T-cell (primary cell): ENCODE results near the gene SESN1. TPM values are rescaled to one million over a fixed set of nuclear protein-coding genes. Genes with fewer than 3 reads are reported as not detected.
"Not testable (repeated sequence)": the region's sequence is repeated elsewhere in the genome, so short reads cannot be mapped to it uniquely, and the experiment has no call there.

Experiments
- ATAC-seq, 4 experiments: fragments of 200-7000 bp in 3 of 4; fragments of 150-1000 bp in 1 of 4; cut with Tn5 transposase; replicated peaks in 1 of 4; 1 replicate in 3 of 4; 2 replicates in 1 of 4; pipeline ENCODE4 v1.10.0; 2021; ENCODE audit warnings: moderate library complexity in 3 of 4, mild to moderate bottlenecking in 2 of 4, moderate number of reproducible peaks in 1 of 4
- CTCF ChIA-PET, 2 donors: fragments of 300-600 bp; sonication (Branson Sonifier 250); formaldehyde crosslinking; loops; one replicate each; lab custom pipeline; 2022; ENCODE audit warnings: antibody characterized with exemption in 2 of 2; lab: Charles Lee
- POLR2A ChIA-PET, 2 donors: fragments of 300-600 bp; sonication (Branson Sonifier 250); formaldehyde crosslinking; loops; one replicate each; lab custom pipeline; 2022; ENCODE audit warnings: antibody characterized with exemption in 2 of 2; lab: Charles Lee
- DNase-seq, 35 experiments: peaks; one replicate each; pipeline versions ENCODE4 v3.0.0 to v3.0.0-alpha.2; 2013 to 2023
- H3K27ac ChIP-seq: one replicate; pipeline ENCODE4 v1.5.1; 2013; ENCODE audit warnings: low read length
- H3K27me3 ChIP-seq, 2 experiments: replicated peaks in 1 of 2; 1 replicate in 1 of 2; 2 replicates in 1 of 2; pipeline versions ENCODE4 v1.6.1 to v1.7.0; 2013; ENCODE audit warnings: low read length in 1 of 2, mixed read lengths in 1 of 2; ENCODE audit not compliant: control insufficient read depth in 2 of 2, insufficient read depth in 2 of 2; ENCODE audit errors: extremely low read depth in 1 of 2
- H3K36me3 ChIP-seq, 2 donors: 1 replicate in 1 of 2; 2 replicates in 1 of 2; pipeline versions ENCODE4 v1.6.1 to v1.7.0; 2013; ENCODE audit warnings: low read length in 1 of 2; ENCODE audit not compliant: control insufficient read depth in 2 of 2, insufficient read depth in 1 of 2; ENCODE audit errors: extremely low read depth in 1 of 2
- H3K4me1 ChIP-seq, 2 experiments: 1 replicate in 1 of 2; 2 replicates in 1 of 2; pipeline versions ENCODE4 v1.6.1 to v1.7.0; 2013; ENCODE audit warnings: low read length in 2 of 2, mixed read lengths in 1 of 2; ENCODE audit not compliant: insufficient read depth in 2 of 2, control insufficient read depth in 1 of 2; ENCODE audit errors: extremely low read depth in 1 of 2
- H3K4me3 ChIP-seq, 2 donors: 1 replicate in 1 of 2; 2 replicates in 1 of 2; pipeline versions ENCODE4 v1.5.1 to v1.7.0; 2013; ENCODE audit warnings: mild to moderate bottlenecking in 2 of 2, low read length in 1 of 2, moderate library complexity in 1 of 2; ENCODE audit not compliant: control insufficient read depth in 1 of 2; ENCODE audit errors: extremely low read depth in 1 of 2
- H3K9me3 ChIP-seq: 2 replicates; pipeline ENCODE4 v1.7.0; 2013
- H3K27ac Mint-ChIP-seq, 2 donors: one replicate each; pipeline ENCODE4 v1.8.0; 2020 to 2021; ENCODE audit warnings: mild to moderate bottlenecking in 2 of 2, mixed read lengths in 2 of 2
- H3K27me3 Mint-ChIP-seq, 2 donors: one replicate each; pipeline ENCODE4 v1.8.0; 2021 to 2022; ENCODE audit warnings: mixed read lengths in 2 of 2
- H3K36me3 Mint-ChIP-seq: one replicate; pipeline ENCODE4 v1.8.0; 2021; ENCODE audit warnings: mixed read lengths
- H3K4me1 Mint-ChIP-seq, 3 donors: one replicate each; pipeline ENCODE4 v1.8.0; 2020 to 2022; ENCODE audit warnings: mixed read lengths in 3 of 3, mild to moderate bottlenecking in 1 of 3
- H3K4me3 Mint-ChIP-seq, 3 donors: one replicate each; pipeline ENCODE4 v1.8.0; 2020 to 2022; ENCODE audit warnings: mild to moderate bottlenecking in 3 of 3, mixed read lengths in 3 of 3, moderate library complexity in 3 of 3
- H3K9me3 Mint-ChIP-seq, 3 donors: one replicate each; pipeline ENCODE4 v1.8.0; 2020 to 2022; ENCODE audit warnings: mixed read lengths in 3 of 3
- WGBS: methylation state at CpG from one replicate; pipeline ENCODE4 v1.1.5; 2013; ENCODE audit warnings: missing lambda C conversion rate; ENCODE audit not compliant: insufficient coverage; 5-methylcytosine and 5-hydroxymethylcytosine counted together
- total RNA-seq, 35 experiments: library from RNA in 6 of 35; stranded (reverse) in 6 of 35; fragments of 120-200 nt in 1 of 35; gene quantifications; one replicate each; pipeline versions ENCODE4 v1.2.1 to v1.2.4 and lab custom pipeline; 2013 to 2026

The SESN1 gene
- total RNA-seq, 5 donors from 2014 or later (not counting 1 experiment from before 2014, with no cell fraction given): 24.2 to 75.5 (median 33.1) TPM

GRCh38 chr6:109084146-109084545 lies 10.5 kb downstream of the SESN1 start:
- POLR2A ChIA-PET: interaction anchor here (0.6 to 0.9 kb wide), 3 partner anchors 9 to 20 kb away, joined by 3 to 4 read pairs (median 4); no protein-coding TSS in a partner anchor

GRCh38 chr6:109083657-109084056 lies 11.0 kb downstream of the SESN1 start:
- no peak overlapping the region for H3K4me3 Mint-ChIP-seq
- H3K27me3 ChIP-seq: no peaks in the 10 kb centered on the region
- ATAC-seq: no peak
- no peak for DNase-seq
- ChIA-PET CTCF (interaction anchor here in 1 of 2 donors (1.3 kb wide), 1 partner anchor 527 kb away, joined by 3 read pairs; no protein-coding TSS in a partner anchor), POLR2A (no interaction called here)
- no CpG with 5 or more reads among the region's 1 CpG for WGBS
- H3K4me1 ChIP-seq: peaks cover 0 to 2% of the 10 kb centered on the region in 2 experiments
- H3K27ac ChIP-seq: no peak overlapping the region
- H3K36me3 ChIP-seq: no peaks in the 10 kb centered on the region
- no peaks in the 10 kb centered on the region for H3K9me3 Mint-ChIP-seq
- H3K27ac Mint-ChIP-seq: no peak overlapping the region
- peaks cover 8% of the 10 kb centered on the region for H3K36me3 Mint-ChIP-seq
- no peaks in the 10 kb centered on the region for H3K27me3 Mint-ChIP-seq
- no peaks in the 10 kb centered on the region for H3K9me3 ChIP-seq
- H3K4me1 Mint-ChIP-seq: peaks cover 5 to 8% (median 6%) of the 10 kb centered on the region in 3 donors
- H3K4me3 ChIP-seq: no peak overlapping the region

More at GRCh38 chr6:109084146-109084545, 10.5 kb downstream of the SESN1 start:
- not testable (repeated sequence) for H3K4me1 ChIP-seq, H3K9me3 Mint-ChIP-seq, ATAC-seq, H3K27ac Mint-ChIP-seq, H3K27me3 ChIP-seq, H3K9me3 ChIP-seq, H3K4me3 Mint-ChIP-seq, H3K27ac ChIP-seq, H3K36me3 Mint-ChIP-seq, H3K27me3 Mint-ChIP-seq, DNase-seq, H3K4me3 ChIP-seq, H3K36me3 ChIP-seq
- CTCF ChIA-PET: interaction anchor here in 1 of 2 donors (1.0 to 1.3 kb wide), 3 partner anchors 10 to 528 kb away, joined by 3 to 7 read pairs (median 3); no protein-coding TSS in a partner anchor
- H3K4me1 Mint-ChIP-seq: peaks cover 5 to 11% (median 10%) of the 10 kb centered on the region in 3 donors
- WGBS: no CpG with 5 or more reads among the region's 8 CpGs

GRCh38 chr6:109082188-109082577 lies 12.5 kb downstream of the SESN1 start:
- ChIA-PET POLR2A (interaction anchor here in 1 of 2 donors (1.0 kb wide), 1 partner anchor 10 kb away, joined by 3 read pairs; no protein-coding TSS in a partner anchor), CTCF (interaction anchor here (0.6 to 0.9 kb wide), 4 partner anchors 28 to 140 kb away, joined by 3 read pairs; no protein-coding TSS in a partner anchor)
- Histone ChIP-seq H3K9me3 (no peaks in the 10 kb centered on the region), H3K4me3 (no peak overlapping the region), H3K27me3 (no peaks in the 10 kb centered on the region), H3K36me3 (no peaks in the 10 kb centered on the region), H3K27ac (no peak overlapping the region), H3K4me1 (peaks cover 0 to 2% of the 10 kb centered on the region in 2 experiments)
- no peak overlapping the region for H3K4me3 Mint-ChIP-seq
- H3K4me1 Mint-ChIP-seq: peaks cover under 1 to 2% (median 1%) of the 10 kb centered on the region in 3 donors
- peaks cover 8% of the 10 kb centered on the region for H3K36me3 Mint-ChIP-seq
- 100% methylated on average over 1 of the region's 1 CpG for WGBS
- H3K27me3 Mint-ChIP-seq: no peaks in the 10 kb centered on the region
- H3K27ac Mint-ChIP-seq: no peak overlapping the region
- no peaks in the 10 kb centered on the region for H3K9me3 Mint-ChIP-seq
- DNase-seq (no peak), ATAC-seq (no peak)

GRCh38 chr6:109081516-109082187 lies 13.0 kb downstream of the SESN1 start:
- no peaks in the 10 kb centered on the region for H3K27me3 Mint-ChIP-seq
- Histone ChIP-seq H3K9me3 (no peaks in the 10 kb centered on the region), H3K4me3 (no peak overlapping the region), H3K27ac (no peak overlapping the region), H3K4me1 (peaks cover 0 to 2% of the 10 kb centered on the region in 2 experiments), H3K36me3 (no peaks in the 10 kb centered on the region), H3K27me3 (no peaks in the 10 kb centered on the region)
- H3K9me3 Mint-ChIP-seq: no peaks in the 10 kb centered on the region
- CTCF ChIA-PET: interaction anchor here (0.6 to 0.9 kb wide), 3 partner anchors 72 to 140 kb away, joined by 3 read pairs; no protein-coding TSS in a partner anchor
- DNase-seq (no peak), ATAC-seq (no peak)
- peaks cover 1 to 3% (median 2%) of the 10 kb centered on the region in 3 donors for H3K4me1 Mint-ChIP-seq
- no peak overlapping the region for H3K27ac Mint-ChIP-seq
- no CpG with 5 or more reads among the region's 4 CpGs for WGBS
- peaks cover 8% of the 10 kb centered on the region for H3K36me3 Mint-ChIP-seq
- POLR2A ChIA-PET: interaction anchor here in 1 of 2 donors (1.0 kb wide), 1 partner anchor 10 kb away, joined by 3 read pairs; no protein-coding TSS in a partner anchor
- H3K4me3 Mint-ChIP-seq: no peak overlapping the region

- H3K4me1 Mint-ChIP-seq: peaks cover 5 to 6% (median 5%) of the 10 kb centered on the region in 3 donors
- ATAC-seq (no peak), DNase-seq (no peak)
- WGBS: 33% methylated on average over 1 of the region's 1 CpG
- H3K36me3 Mint-ChIP-seq: peaks cover 8% of the 10 kb centered on the region
- no peak overlapping the region for H3K27ac Mint-ChIP-seq
- peaks cover 0 to 2% of the 10 kb centered on the region in 2 experiments for H3K4me1 ChIP-seq
- ChIA-PET CTCF (no interaction called here), POLR2A (no interaction called here)
- H3K4me3 Mint-ChIP-seq: no peak overlapping the region
- H3K27ac ChIP-seq: no peak overlapping the region
- H3K9me3 Mint-ChIP-seq: no peaks in the 10 kb centered on the region
- H3K27me3 Mint-ChIP-seq: no peaks in the 10 kb centered on the region
- no peak overlapping the region for H3K4me3 ChIP-seq
- H3K9me3 ChIP-seq: no peaks in the 10 kb centered on the region
- H3K27me3 ChIP-seq: no peaks in the 10 kb centered on the region
- H3K36me3 ChIP-seq: no peaks in the 10 kb centered on the region
Measured at GRCh38 chr6:109081026-109081425, 13.6 kb downstream of the SESN1 start.

- DNase-seq (no peak), ATAC-seq (no peak)
- Histone ChIP-seq H3K4me3 (no peak overlapping the region), H3K9me3 (no peaks in the 10 kb centered on the region), H3K36me3 (no peaks in the 10 kb centered on the region), H3K4me1 (peaks cover 0 to 2% of the 10 kb centered on the region in 2 experiments), H3K27me3 (no peaks in the 10 kb centered on the region), H3K27ac (no peak overlapping the region)
- H3K36me3 Mint-ChIP-seq: peaks cover 8% of the 10 kb centered on the region
- H3K27ac Mint-ChIP-seq: no peak overlapping the region
- H3K4me3 Mint-ChIP-seq: no peak overlapping the region
- WGBS: no CpG with 5 or more reads among the region's 4 CpGs
- CTCF ChIA-PET: interaction anchor here in 1 of 2 donors (0.8 kb wide), 1 partner anchor 74 kb away, joined by 4 read pairs; no protein-coding TSS in a partner anchor
- H3K27me3 Mint-ChIP-seq: no peaks in the 10 kb centered on the region
- H3K9me3 Mint-ChIP-seq: no peaks in the 10 kb centered on the region
- POLR2A ChIA-PET: interaction anchor here in 1 of 2 donors (0.6 to 0.7 kb wide), 2 partner anchors 235 to 845 kb away, joined by 3 to 6 read pairs; no protein-coding TSS in a partner anchor
- peaks cover 5 to 8% (median 6%) of the 10 kb centered on the region in 3 donors for H3K4me1 Mint-ChIP-seq
Measured at GRCh38 chr6:109079981-109080380, 14.7 kb downstream of the SESN1 start.
